ENCODE data around the gene GLRA1. TPM values are rescaled to one million over a fixed set of nuclear protein-coding genes. Genes with fewer than 3 reads are reported as not detected.

GLRA1 gene
- total RNA-seq, 1 donor from 2014 or later = not detected

DNA sequence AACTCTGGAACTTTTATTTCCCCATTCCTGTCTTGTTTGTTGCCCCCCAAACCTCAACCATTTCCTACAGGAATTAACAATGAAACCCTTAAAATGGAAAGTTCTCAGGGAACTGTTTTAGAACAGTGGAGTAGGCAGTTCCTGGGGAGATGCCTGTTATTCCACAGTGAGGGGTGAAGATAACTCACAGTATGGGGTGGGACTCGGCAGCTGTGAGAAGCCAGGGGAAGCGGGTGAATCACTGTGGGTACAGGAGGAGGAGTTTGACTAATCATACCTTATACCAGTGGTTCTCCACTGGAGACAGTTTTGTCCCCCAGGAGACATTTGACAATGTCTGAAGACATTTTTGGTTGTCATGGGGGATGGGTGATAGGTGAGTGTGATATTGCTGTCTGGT is 36.9 kb upstream of the GLRA1 start:
- Histone ChIP-seq H3K9me3 (replicated peaks) (no peaks in the 10 kb centered on the region), H3K4me1 (no peaks in the 10 kb centered on the region), H3K4me3 (no peak overlapping the region), H3K36me3 (no peaks in the 10 kb centered on the region), H3K27ac (replicated peaks) (no peak overlapping the region), H3K27me3 (ENCODE audit: low read depth) (peaks cover 7% of the 10 kb centered on the region)
- TF ChIP-seq, protein P1, sequence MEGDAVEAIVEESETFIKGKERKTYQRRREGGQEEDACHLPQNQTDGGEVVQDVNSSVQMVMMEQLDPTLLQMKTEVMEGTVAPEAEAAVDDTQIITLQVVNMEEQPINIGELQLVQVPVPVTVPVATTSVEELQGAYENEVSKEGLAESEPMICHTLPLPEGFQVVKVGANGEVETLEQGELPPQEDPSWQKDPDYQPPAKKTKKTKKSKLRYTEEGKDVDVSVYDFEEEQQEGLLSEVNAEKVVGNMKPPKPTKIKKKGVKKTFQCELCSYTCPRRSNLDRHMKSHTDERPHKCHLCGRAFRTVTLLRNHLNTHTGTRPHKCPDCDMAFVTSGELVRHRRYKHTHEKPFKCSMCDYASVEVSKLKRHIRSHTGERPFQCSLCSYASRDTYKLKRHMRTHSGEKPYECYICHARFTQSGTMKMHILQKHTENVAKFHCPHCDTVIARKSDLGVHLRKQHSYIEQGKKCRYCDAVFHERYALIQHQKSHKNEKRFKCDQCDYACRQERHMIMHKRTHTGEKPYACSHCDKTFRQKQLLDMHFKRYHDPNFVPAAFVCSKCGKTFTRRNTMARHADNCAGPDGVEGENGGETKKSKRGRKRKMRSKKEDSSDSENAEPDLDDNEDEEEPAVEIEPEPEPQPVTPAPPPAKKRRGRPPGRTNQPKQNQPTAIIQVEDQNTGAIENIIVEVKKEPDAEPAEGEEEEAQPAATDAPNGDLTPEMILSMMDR (IDR thresholded peaks at IDR 0.05; ENCODE audit: borderline replicate concordance) = no peak
- intact Hi-C loops (cut with micrococcal nuclease) = no loop called here
- DNase-seq = no peak

DNA sequence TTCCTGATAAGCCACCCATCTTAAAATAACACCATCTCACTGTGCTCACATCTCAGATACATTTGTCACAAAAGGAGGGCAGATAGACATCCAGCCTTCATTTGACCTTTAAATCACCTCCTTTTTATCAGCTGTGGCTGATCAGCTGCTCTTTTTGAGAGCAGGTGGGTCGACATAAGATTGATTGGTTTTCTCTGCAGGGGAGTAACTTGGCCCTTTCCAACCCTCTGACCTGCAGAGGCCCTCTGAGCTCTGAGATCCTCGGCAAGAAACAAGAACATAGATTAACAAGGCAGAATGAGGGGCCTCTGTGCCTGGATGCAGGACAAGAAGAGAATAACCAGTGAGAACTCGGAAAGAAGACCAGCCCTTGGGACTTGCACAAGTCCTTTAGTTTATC is 33.5 kb upstream of the GLRA1 start:
- no peak for DNase-seq
- TF ChIP-seq, protein P1 (IDR thresholded peaks at IDR 0.05; ENCODE audit: borderline replicate concordance) = no peak
- H3K4me3 ChIP-seq = no peak overlapping the region
- H3K4me1 ChIP-seq = no peaks in the 10 kb centered on the region
- H3K36me3 ChIP-seq = no peaks in the 10 kb centered on the region
- intact Hi-C loops (cut with micrococcal nuclease) = no loop called here
- H3K9me3 ChIP-seq (replicated peaks) = no peaks in the 10 kb centered on the region
- H3K27ac ChIP-seq (replicated peaks) = no peak overlapping the region
- peaks cover 7% of the 10 kb centered on the region for H3K27me3 ChIP-seq (ENCODE audit: low read depth)

DNA sequence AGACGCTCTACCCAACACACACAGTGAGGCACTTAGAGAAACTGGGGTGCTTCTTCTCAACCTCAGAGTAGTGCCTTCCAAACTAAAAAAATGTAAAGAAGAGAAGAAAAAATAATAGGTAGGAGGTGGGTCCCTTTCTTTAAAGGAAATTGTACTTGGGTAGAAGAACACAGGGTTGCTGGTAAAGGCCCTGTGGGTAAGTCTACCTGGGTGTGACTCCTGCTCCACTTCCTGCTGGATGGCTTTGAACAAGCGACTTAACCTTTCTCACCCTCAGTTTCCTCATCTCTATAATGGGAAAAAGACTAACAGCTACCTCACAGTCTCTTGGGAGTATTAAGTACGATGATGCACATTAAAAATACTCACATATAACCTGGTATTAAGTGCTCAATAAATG is 32.1 kb upstream of the GLRA1 start:
- Histone ChIP-seq H3K27me3 (ENCODE audit: low read depth) (peaks cover 3% of the 10 kb centered on the region), H3K27ac (replicated peaks) (no peak overlapping the region), H3K36me3 (no peaks in the 10 kb centered on the region), H3K4me3 (no peak overlapping the region), H3K4me1 (no peaks in the 10 kb centered on the region), H3K9me3 (replicated peaks) (no peaks in the 10 kb centered on the region)
- intact Hi-C loops (cut with micrococcal nuclease) = no loop called here
- no peak for DNase-seq
- TF ChIP-seq, protein P1 (IDR thresholded peaks at IDR 0.05; ENCODE audit: borderline replicate concordance) = no peak

DNA sequence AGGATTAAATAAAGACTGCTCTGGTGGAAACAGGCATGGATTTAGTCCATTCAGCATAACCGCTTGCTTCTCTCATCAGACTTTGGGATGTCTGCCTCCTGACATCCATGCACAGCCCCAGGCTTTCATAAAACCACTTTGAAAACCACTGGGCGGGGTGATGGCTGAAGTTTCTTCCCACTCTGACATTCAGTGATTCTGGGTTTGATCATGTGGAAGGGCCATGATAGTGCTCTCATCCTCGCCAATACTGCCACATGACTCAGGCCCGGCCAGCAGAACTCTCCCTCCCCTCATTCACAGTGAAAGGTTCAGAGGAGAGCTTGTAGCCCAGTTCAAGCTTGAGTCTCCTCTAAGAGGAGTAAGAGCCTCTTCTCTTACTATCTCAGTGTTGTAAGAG is 29.6 kb upstream of the GLRA1 start:
- Histone ChIP-seq H3K27me3 (ENCODE audit: low read depth) (no peaks in the 10 kb centered on the region), H3K4me3 (no peak overlapping the region), H3K27ac (replicated peaks) (no peak overlapping the region), H3K36me3 (no peaks in the 10 kb centered on the region), H3K4me1 (no peaks in the 10 kb centered on the region), H3K9me3 (replicated peaks) (no peaks in the 10 kb centered on the region)
- TF ChIP-seq, protein P1 (IDR thresholded peaks at IDR 0.05; ENCODE audit: borderline replicate concordance) = no peak
- intact Hi-C loops (cut with micrococcal nuclease) = no loop called here
- no peak for DNase-seq

DNA sequence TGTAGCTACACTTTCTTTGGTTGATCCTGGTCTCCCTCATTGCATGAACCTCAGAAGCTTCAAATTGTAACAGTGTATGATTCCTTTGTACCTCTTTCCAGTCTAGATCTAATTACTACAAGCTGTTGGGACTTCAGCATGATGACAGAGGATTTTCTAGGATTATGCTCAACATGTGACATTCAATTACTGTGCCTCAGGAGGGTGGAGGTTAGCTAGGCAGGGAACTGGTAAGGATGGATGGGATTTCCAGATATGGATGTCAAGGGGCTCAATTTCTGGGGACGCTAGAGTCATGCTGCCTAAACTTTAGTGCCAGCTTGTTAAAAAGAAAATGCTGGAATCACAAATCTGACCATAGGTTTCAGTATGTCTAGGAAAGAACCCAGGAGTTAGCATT is 29.2 kb upstream of the GLRA1 start:
- Histone ChIP-seq H3K27ac (replicated peaks) (no peak overlapping the region), H3K4me3 (no peak overlapping the region), H3K27me3 (ENCODE audit: low read depth) (no peaks in the 10 kb centered on the region), H3K4me1 (no peaks in the 10 kb centered on the region), H3K36me3 (no peaks in the 10 kb centered on the region), H3K9me3 (replicated peaks) (no peaks in the 10 kb centered on the region)
- intact Hi-C loops (cut with micrococcal nuclease) = no loop called here
- TF ChIP-seq, protein P1 (IDR thresholded peaks at IDR 0.05; ENCODE audit: borderline replicate concordance) = no peak
- DNase-seq = no peak

DNA sequence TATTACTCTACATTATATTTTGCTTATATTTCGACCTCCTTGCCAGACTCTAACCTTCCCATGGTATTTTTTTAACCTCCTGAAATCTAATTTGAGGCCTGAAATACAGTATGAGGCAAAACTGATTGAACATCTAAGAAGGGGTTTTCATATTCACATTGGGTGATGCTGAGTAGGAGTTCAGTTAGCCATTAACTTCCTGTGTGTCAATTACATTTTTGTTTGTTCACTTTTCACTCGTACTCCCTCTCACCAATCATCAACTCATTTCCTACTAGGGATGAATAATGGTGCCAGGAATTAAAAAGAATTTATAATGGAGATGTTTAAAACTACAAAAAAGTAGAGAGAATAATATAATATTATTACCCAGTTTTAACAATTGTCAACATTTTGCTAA is 27.6 kb upstream of the GLRA1 start:
- no peak overlapping the region for H3K27ac ChIP-seq (replicated peaks)
- no peak overlapping the region for H3K4me3 ChIP-seq
- TF ChIP-seq, protein P1 (IDR thresholded peaks at IDR 0.05; ENCODE audit: borderline replicate concordance) = no peak
- H3K27me3 ChIP-seq (ENCODE audit: low read depth) = no peaks in the 10 kb centered on the region
- no peaks in the 10 kb centered on the region for H3K36me3 ChIP-seq
- no peaks in the 10 kb centered on the region for H3K9me3 ChIP-seq (replicated peaks)
- no peaks in the 10 kb centered on the region for H3K4me1 ChIP-seq
- intact Hi-C loops (cut with micrococcal nuclease) = no loop called here
- DNase-seq = no peak

All from left ventricle myocardium inferior (tissue), 1 donor.